ENCODE data around the gene BARD1.

- TF ChIP-seq, protein P1, sequence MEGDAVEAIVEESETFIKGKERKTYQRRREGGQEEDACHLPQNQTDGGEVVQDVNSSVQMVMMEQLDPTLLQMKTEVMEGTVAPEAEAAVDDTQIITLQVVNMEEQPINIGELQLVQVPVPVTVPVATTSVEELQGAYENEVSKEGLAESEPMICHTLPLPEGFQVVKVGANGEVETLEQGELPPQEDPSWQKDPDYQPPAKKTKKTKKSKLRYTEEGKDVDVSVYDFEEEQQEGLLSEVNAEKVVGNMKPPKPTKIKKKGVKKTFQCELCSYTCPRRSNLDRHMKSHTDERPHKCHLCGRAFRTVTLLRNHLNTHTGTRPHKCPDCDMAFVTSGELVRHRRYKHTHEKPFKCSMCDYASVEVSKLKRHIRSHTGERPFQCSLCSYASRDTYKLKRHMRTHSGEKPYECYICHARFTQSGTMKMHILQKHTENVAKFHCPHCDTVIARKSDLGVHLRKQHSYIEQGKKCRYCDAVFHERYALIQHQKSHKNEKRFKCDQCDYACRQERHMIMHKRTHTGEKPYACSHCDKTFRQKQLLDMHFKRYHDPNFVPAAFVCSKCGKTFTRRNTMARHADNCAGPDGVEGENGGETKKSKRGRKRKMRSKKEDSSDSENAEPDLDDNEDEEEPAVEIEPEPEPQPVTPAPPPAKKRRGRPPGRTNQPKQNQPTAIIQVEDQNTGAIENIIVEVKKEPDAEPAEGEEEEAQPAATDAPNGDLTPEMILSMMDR (conservative IDR thresholded peaks at IDR 0.05 in 1 of 2, IDR thresholded peaks at IDR 0.05 in 1 of 2; ENCODE audit: extremely low read depth in 1 of 2, insufficient read depth in 1 of 2, low read depth in 1 of 2, low read length in 2 of 2), result no peak
- TF ChIP-seq EZH2 (IDR thresholded peaks at IDR 0.05; ENCODE audit: borderline replicate concordance, low read length), result no peak
Observed at GRCh38 chr2:214765180-214765579, 44.3 kb downstream of the BARD1 start.
